HL-60 (cell line): ENCODE results near the gene ANAPC10.

Source experiments
- DNase-seq, 2 experiments: peaks; one replicate each; pipeline ENCODE4 v3.0.0-alpha.2; 2010 to 2020; ENCODE audit warnings: low read depth in 1 of 2, low spot score in 1 of 2
- H3K27ac ChIP-seq: fragments of 250-450 bp; sonication (Bioruptor Pico); replicated peaks from 2 replicates; pipeline ENCODE4 v1.5.1; 2020; ENCODE audit warnings: mild to moderate bottlenecking, moderate library complexity
- H3K27me3 ChIP-seq: fragments of 250-450 bp; sonication (Bioruptor Pico); 2 replicates; pipeline ENCODE4 v1.5.1; 2021; ENCODE audit warnings: mild to moderate bottlenecking, moderate library complexity; ENCODE audit not compliant: insufficient read depth, poor library complexity, severe bottlenecking
- H3K4me3 ChIP-seq: replicated peaks from 2 replicates; pipeline ENCODE4 v1.5.1; 2011; ENCODE audit warnings: mild to moderate bottlenecking, control low read depth, low read length; ENCODE audit not compliant: insufficient read depth
- GABPA ChIP-seq: IDR thresholded peaks from 2 replicates; pipeline ENCODE4 v1.6.1; 2012; ENCODE audit warnings: low read depth
- POLR2AphosphoS5 ChIP-seq: IDR thresholded peaks from 2 replicates; pipeline ENCODE4 v1.6.1; 2012; ENCODE audit warnings: low read depth
- SPI1 ChIP-seq: IDR thresholded peaks from 2 replicates; pipeline ENCODE4 v1.6.1; 2012; ENCODE audit warnings: low read depth, mild to moderate bottlenecking, borderline replicate concordance
- TF ChIP-seq, protein P1 (sequence below): IDR thresholded peaks from one replicate; pipeline ENCODE4 v1.5.1; 2011; ENCODE audit warnings: low read length, control low read depth, inconsistent platforms; ENCODE audit not compliant: insufficient read depth
- TF ChIP-seq, protein P2 (sequence below): IDR thresholded peaks from 2 replicates; pipeline ENCODE4 v1.6.1; 2012; ENCODE audit warnings: low read depth; ENCODE audit not compliant: insufficient replicate concordance

Gene ANAPC10

DNA sequence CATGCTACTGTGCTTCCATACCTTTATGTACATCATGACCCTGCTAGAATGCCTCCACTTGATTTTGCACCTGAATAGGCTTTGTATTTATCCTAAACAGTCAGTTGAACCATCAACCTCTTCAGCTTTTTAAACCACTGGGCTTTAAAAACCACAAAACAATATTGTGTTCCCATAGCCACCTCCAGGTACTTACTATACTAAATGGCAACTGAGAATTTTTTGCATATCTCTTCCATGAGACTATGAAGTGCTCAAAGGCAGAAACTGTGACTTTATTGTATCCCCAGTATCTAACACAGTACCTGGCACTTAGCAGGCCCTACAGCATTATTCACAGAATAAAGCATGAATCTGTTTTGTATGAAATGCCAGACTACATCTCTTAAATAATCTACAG lies 39.7 kb downstream of the ANAPC10 start:
- no peaks in the 10 kb centered on the region for H3K27me3 ChIP-seq
- TF ChIP-seq GABPA: no peak
- TF ChIP-seq SPI1: no peak
- TF ChIP-seq, protein P1, sequence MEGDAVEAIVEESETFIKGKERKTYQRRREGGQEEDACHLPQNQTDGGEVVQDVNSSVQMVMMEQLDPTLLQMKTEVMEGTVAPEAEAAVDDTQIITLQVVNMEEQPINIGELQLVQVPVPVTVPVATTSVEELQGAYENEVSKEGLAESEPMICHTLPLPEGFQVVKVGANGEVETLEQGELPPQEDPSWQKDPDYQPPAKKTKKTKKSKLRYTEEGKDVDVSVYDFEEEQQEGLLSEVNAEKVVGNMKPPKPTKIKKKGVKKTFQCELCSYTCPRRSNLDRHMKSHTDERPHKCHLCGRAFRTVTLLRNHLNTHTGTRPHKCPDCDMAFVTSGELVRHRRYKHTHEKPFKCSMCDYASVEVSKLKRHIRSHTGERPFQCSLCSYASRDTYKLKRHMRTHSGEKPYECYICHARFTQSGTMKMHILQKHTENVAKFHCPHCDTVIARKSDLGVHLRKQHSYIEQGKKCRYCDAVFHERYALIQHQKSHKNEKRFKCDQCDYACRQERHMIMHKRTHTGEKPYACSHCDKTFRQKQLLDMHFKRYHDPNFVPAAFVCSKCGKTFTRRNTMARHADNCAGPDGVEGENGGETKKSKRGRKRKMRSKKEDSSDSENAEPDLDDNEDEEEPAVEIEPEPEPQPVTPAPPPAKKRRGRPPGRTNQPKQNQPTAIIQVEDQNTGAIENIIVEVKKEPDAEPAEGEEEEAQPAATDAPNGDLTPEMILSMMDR: no peak
- no peak for TF ChIP-seq POLR2AphosphoS5
- TF ChIP-seq, protein P2, sequence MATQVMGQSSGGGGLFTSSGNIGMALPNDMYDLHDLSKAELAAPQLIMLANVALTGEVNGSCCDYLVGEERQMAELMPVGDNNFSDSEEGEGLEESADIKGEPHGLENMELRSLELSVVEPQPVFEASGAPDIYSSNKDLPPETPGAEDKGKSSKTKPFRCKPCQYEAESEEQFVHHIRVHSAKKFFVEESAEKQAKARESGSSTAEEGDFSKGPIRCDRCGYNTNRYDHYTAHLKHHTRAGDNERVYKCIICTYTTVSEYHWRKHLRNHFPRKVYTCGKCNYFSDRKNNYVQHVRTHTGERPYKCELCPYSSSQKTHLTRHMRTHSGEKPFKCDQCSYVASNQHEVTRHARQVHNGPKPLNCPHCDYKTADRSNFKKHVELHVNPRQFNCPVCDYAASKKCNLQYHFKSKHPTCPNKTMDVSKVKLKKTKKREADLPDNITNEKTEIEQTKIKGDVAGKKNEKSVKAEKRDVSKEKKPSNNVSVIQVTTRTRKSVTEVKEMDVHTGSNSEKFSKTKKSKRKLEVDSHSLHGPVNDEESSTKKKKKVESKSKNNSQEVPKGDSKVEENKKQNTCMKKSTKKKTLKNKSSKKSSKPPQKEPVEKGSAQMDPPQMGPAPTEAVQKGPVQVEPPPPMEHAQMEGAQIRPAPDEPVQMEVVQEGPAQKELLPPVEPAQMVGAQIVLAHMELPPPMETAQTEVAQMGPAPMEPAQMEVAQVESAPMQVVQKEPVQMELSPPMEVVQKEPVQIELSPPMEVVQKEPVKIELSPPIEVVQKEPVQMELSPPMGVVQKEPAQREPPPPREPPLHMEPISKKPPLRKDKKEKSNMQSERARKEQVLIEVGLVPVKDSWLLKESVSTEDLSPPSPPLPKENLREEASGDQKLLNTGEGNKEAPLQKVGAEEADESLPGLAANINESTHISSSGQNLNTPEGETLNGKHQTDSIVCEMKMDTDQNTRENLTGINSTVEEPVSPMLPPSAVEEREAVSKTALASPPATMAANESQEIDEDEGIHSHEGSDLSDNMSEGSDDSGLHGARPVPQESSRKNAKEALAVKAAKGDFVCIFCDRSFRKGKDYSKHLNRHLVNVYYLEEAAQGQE: no peak
- DNase-seq: no peak
- no peak overlapping the region for H3K4me3 ChIP-seq
- H3K27ac ChIP-seq: no peak overlapping the region

DNA sequence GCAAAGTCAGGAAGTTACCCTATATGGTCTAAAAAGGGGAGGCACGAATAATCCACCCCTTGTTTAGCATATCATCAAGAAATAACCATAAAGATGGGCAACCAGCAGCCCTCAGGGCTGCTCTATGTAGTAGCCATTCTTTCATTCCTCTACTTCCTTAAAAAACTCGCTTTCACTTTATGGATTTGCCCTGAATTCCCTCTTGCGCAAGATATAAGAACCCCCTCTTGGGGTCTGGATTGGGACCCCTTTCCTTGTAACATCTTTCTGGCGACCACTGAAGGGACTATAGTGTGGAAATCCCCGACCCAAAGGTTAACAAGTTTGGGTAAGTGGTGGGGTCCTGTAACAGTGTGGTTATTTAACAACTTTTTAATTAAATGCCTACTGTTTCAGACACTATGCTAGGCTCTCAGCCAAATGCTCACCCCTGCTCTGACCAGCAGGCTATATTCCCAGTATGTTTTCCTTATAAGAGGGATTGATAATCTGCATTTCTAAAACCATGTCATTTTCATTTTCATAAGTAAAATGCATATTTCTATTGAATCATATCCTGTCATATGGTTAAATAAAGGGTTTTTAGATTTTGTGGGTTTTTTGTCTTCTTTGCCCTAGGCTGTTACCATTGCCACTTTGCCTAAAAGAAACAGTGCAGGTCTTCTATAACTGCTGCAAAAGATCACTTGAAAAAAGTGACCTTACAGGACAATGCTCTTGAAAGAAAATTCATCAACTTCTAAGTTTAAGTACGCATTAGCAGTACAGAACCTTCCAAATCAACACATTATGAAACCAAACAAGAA lies 41.5 kb downstream of the ANAPC10 start:
- TF ChIP-seq, protein P1: no peak
- TF ChIP-seq POLR2AphosphoS5: no peak
- no peak for TF ChIP-seq SPI1
- TF ChIP-seq, protein P2: no peak
- no peak for TF ChIP-seq GABPA
- Histone ChIP-seq H3K27me3 (no peaks in the 10 kb centered on the region), H3K4me3 (no peak overlapping the region), H3K27ac (no peak overlapping the region)
- DNase-seq: no peak

DNA sequence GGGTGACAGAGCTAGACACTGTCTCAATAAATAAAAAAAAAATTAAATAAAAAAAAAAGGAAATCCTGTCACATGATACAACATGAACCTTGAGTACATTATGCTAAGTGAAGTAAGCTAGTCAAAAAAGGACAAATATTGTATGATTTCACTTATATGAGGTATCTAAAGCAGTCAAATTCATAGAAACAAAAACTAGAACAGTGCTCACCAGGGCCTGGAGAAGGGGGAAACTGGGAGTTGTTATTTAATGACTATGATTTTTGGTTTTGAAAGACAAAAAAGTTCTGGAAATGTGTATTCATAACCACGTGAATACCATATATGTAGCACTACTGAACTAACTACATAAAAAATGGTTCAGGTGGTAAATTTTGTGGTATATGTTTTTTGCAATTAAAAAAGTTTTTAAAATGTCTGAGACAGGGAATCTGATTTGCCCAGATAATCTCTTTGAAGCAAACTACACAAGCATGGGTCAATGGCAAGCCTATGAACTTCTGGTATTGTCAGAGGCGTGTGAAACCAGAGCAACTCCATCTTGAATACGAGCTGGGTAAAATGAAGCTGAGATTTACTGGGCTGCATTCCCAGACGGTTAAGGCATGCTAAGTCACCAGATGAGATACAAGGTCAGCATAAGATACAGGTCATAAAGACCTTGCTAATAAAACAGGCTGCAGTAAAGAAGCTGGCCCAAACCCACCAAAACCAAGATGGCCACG lies 42.3 kb downstream of the ANAPC10 start:
- H3K27ac ChIP-seq: no peak overlapping the region
- TF ChIP-seq, protein P1: no peak
- no peak for TF ChIP-seq POLR2AphosphoS5
- DNase-seq: no peak
- H3K4me3 ChIP-seq: no peak overlapping the region
- H3K27me3 ChIP-seq: no peaks in the 10 kb centered on the region
